GM12878 (cell line): Measurements from ENCODE around the gene OR2H1. TPM values are rescaled to one million over a fixed set of nuclear protein-coding genes. Genes with fewer than 3 reads are reported as not detected.

ENCODE experiments used
- ATAC-seq: fragments of 200-7000 bp; cut with Tn5 transposase; 3 replicates; pipeline ENCODE4 v1.9.1; 2020; ENCODE audit warnings: mild to moderate bottlenecking, moderate library complexity
- BruUV-seq: library from RNA; stranded (reverse); fragments of 400-500 nt; replicated peaks from 2 replicates; lab custom pipeline; 2021; lab: Mats Ljungman, UMichigan
- CTCF ChIA-PET: fragments of 300-600 bp; sonication (Branson Sonifier 250); formaldehyde crosslinking; extraction: SDS; loops from one replicate; lab custom pipeline; 2021; ENCODE audit warnings: inconsistent platforms; lab: Yijun Ruan, JAX
- POLR2A ChIA-PET: fragments of 350-600 bp; formaldehyde crosslinking; extraction: SDS; loops from one replicate; lab custom pipeline; 2021; ENCODE audit warnings: inconsistent platforms; lab: Charles Lee
- RAD21 ChIA-PET: fragments of 300-600 bp; sonication (Branson Sonifier 250); formaldehyde crosslinking; loops from one replicate; lab custom pipeline; 2023; ENCODE audit warnings: antibody characterized with exemption; ENCODE audit not compliant: unreplicated experiment; lab: Charles Lee
- SMC1A ChIA-PET: fragments of 300-600 bp; sonication (Branson Sonifier 250); formaldehyde crosslinking; loops from one replicate; lab custom pipeline; 2023; ENCODE audit not compliant: unreplicated experiment, uncharacterized antibody; lab: Charles Lee
- DNase-seq: peaks from one replicate; pipeline ENCODE4 v3.0.0-alpha.2; 2011; ENCODE audit warnings: low read depth, low spot score
- FAIRE-seq: peaks from 3 replicates; lab custom pipeline; 2011; peaks lifted over from hg19 to GRCh38; lab: Jason Lieb, UNC
- H2AFZ ChIP-seq: 2 replicates; pipeline ENCODE4 v1.6.0; 2011; ENCODE audit warnings: low read depth, low read length, control low read depth; ENCODE audit not compliant: control insufficient read depth
- H3K27ac ChIP-seq: 2 replicates; pipeline ENCODE4 v1.5.1; 2011; ENCODE audit warnings: control low read depth; ENCODE audit not compliant: control insufficient read depth, insufficient read depth
- H3K27me3 ChIP-seq, 2 experiments: replicated peaks in 1 of 2; 2 replicates each; pipeline versions ENCODE4 v1.6.0 to v1.6.1; 2011; ENCODE audit warnings: low read length in 1 of 2; ENCODE audit not compliant: control insufficient read depth in 2 of 2, insufficient read depth in 2 of 2
- H3K36me3 ChIP-seq, 2 experiments: 2 replicates each; pipeline ENCODE4 v1.5.1; 2011; ENCODE audit warnings: low read length in 1 of 2; ENCODE audit not compliant: control insufficient read depth in 2 of 2, insufficient read depth in 2 of 2
- H3K4me1 ChIP-seq: 2 replicates; pipeline ENCODE4 v1.6.1; 2011; ENCODE audit warnings: mild to moderate bottlenecking, low read length, moderate library complexity, mixed read lengths; ENCODE audit not compliant: control insufficient read depth, insufficient read depth
- H3K4me2 ChIP-seq: 2 replicates; pipeline ENCODE4 v1.6.0; 2011; ENCODE audit warnings: control low read depth; ENCODE audit not compliant: control insufficient read depth, insufficient read depth
- H3K4me3 ChIP-seq: fragments of 200-600 bp; sonication (generic); 2 replicates; pipeline ENCODE4 v1.5.1; 2016
- H3K79me2 ChIP-seq: 2 replicates; pipeline ENCODE4 v1.6.0; 2011; ENCODE audit warnings: low read length; ENCODE audit not compliant: control insufficient read depth, insufficient read depth
- H3K9ac ChIP-seq: 2 replicates; pipeline ENCODE4 v1.8.0; 2011; ENCODE audit warnings: low read length, control low read depth, mixed read lengths; ENCODE audit not compliant: control insufficient read depth, insufficient read depth
- H3K9me3 ChIP-seq: replicated peaks from 3 replicates; pipeline ENCODE4 v1.5.1; 2011; ENCODE audit warnings: mild to moderate bottlenecking, low read length; ENCODE audit not compliant: control insufficient read depth, insufficient read depth
- H4K20me1 ChIP-seq: 2 replicates; pipeline ENCODE4 v1.6.0; 2011; ENCODE audit not compliant: control insufficient read depth, insufficient read depth
- CREB1 ChIP-seq: IDR thresholded peaks from 2 replicates; pipeline ENCODE4 v1.6.1; 2012; ENCODE audit warnings: low read depth, mild to moderate bottlenecking, inconsistent platforms
- CREM ChIP-seq: IDR thresholded peaks from 2 replicates; pipeline ENCODE4 v1.6.1; 2014; ENCODE audit warnings: antibody characterized with exemption, low read depth
- FOS ChIP-seq: IDR thresholded peaks from 3 replicates; pipeline ENCODE4 v1.6.1; 2011; ENCODE audit warnings: borderline replicate concordance; ENCODE audit not compliant: insufficient read length; ENCODE audit errors: extremely low read depth
- HDAC2 ChIP-seq: fragments of 200-600 bp; sonication (generic); IDR thresholded peaks from 2 replicates; pipeline ENCODE4 v1.6.1; 2017
- MEF2A ChIP-seq: IDR thresholded peaks from 2 replicates; pipeline ENCODE4 v1.6.1; 2011; ENCODE audit warnings: low read depth, mild to moderate bottlenecking, low read length, moderate library complexity; ENCODE audit not compliant: insufficient read depth
- RBBP5 ChIP-seq: fragments of 200-600 bp; sonication (generic); conservative IDR thresholded peaks from 2 replicates; pipeline ENCODE4 v1.6.1; 2016
- SIN3A ChIP-seq: IDR thresholded peaks from 2 replicates; pipeline ENCODE4 v1.6.1; 2012; ENCODE audit warnings: low read depth, low read length, improper control_type of control experiment
- SMAD5 ChIP-seq: IDR thresholded peaks from 2 replicates; pipeline ENCODE4 v1.6.1; 2016; ENCODE audit warnings: antibody characterized with exemption, low read depth
- SMC3 ChIP-seq: IDR thresholded peaks from 2 replicates; pipeline ENCODE4 v1.6.1; 2011; ENCODE audit warnings: low read length, improper control_type of control experiment, borderline replicate concordance
- SREBF1 ChIP-seq: IDR thresholded peaks from 2 replicates; pipeline ENCODE4 v1.6.1; 2012; ENCODE audit warnings: mild to moderate bottlenecking, low read length
- SUZ12 ChIP-seq: fragments of 200-600 bp; sonication (generic); IDR thresholded peaks from one replicate; pipeline ENCODE4 v1.6.1; 2018; ENCODE audit warnings: antibody characterized with exemption, mild to moderate bottlenecking; ENCODE audit not compliant: unreplicated experiment
- WGBS: methylation state at CpG from one replicate; pipeline ENCODE4 v1.1.6; 2016; ENCODE audit warnings: low lambda C conversion rate; ENCODE audit not compliant: insufficient replicate concordance, insufficient coverage; ENCODE audit errors: missing lambda C conversion rate; 5-methylcytosine and 5-hydroxymethylcytosine counted together
- in situ Hi-C: fragments of 300-500 bp; cut with MboI; formaldehyde crosslinking; loops from 9 replicates; pipeline ENCODE4 v1.14.3; 2018; ENCODE audit warnings: mixed read lengths
- intact Hi-C: fragments of 100-400 bp; cut with micrococcal nuclease; formaldehyde crosslinking; loops from one replicate; pipeline ENCODE4 v1.14.2; 2022; ENCODE audit not compliant: unreplicated experiment
- polyA plus RNA-seq, 11 experiments: library from polyadenylated mRNA; depleted of rRNA in 4 of 11; unstranded in 6 of 11; stranded (reverse) in 5 of 11; fragments of >200 nt; fragmentation: Nextera tagmentation in 4 of 11; fragmentation: Illumina TruSeq in 1 of 11; extraction: Ambion mirVana in 4 of 11; extraction: Trizol in 1 of 11; gene quantifications; 1 replicate in 1 of 11; 2 replicates in 10 of 11; pipeline versions ENCODE4 v1.2.1 to v1.2.3, GENCODE V29; 2011 to 2016; ENCODE audit warnings: inconsistent platforms in 2 of 11, missing spikeins in 2 of 11, low read depth in 1 of 11
- total RNA-seq, 4 experiments: library from RNA; depleted of rRNA in 3 of 4; stranded (reverse); fragments of >200 nt in 3 of 4; fragmentation: Illumina TruSeq in 1 of 4; extraction: Trizol in 1 of 4; gene quantifications; 2 replicates each; pipeline versions ENCODE4 v1.2.1 to v1.2.3, GENCODE V29; 2013 to 2021
- TF ChIP-seq, protein P1 (sequence below): IDR thresholded peaks from 2 replicates; pipeline ENCODE4 v1.6.1; 2011; ENCODE audit warnings: borderline replicate concordance, low read depth, mild to moderate bottlenecking, moderate library complexity, low read length; ENCODE audit not compliant: insufficient read depth, poor library complexity, severe bottlenecking
- TF ChIP-seq, protein P2 (sequence below): fragments of 450-650 bp; conservative IDR thresholded peaks from 2 replicates; pipeline ENCODE4 v1.6.1; 2017; ENCODE audit warnings: mild to moderate bottlenecking, moderate library complexity
- TF ChIP-seq, protein P3 (sequence below): fragments of 450-650 bp; formaldehyde crosslinking; IDR thresholded peaks from 2 replicates; pipeline ENCODE4 v1.4.0; 2022; ENCODE audit warnings: mild to moderate bottlenecking, moderate library complexity
- TF ChIP-seq, protein P4 (sequence below): fragments of 450-650 bp; IDR thresholded peaks from 2 replicates; pipeline ENCODE4 v1.6.1; 2014; ENCODE audit warnings: mild to moderate bottlenecking

The OR2H1 gene
- total and polyA plus RNA-seq, 10 of the 15 experiments (the other 5 are each of a cell fraction or from before 2014, with no cell fraction given) = not detected

DNA sequence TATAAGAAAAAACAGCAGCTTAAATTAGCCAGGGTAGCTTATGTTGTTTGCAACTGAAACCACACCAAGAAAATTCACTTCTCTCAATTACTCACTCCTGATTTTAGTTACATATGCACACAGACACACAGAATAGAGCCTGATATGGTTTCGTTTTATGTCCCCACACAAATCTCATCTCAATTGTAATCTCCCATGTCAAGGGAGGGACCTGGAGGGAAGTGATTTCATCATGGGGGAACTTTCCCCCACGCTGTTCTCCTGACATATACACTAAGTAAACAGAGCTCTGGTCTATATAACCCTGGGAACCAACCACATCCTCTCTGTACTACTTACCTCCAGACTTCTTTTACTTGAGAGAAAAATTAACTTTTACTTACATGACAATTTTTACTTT lies 32.4 kb upstream of the OR2H1 start (continued):
- TF ChIP-seq, protein P1, sequence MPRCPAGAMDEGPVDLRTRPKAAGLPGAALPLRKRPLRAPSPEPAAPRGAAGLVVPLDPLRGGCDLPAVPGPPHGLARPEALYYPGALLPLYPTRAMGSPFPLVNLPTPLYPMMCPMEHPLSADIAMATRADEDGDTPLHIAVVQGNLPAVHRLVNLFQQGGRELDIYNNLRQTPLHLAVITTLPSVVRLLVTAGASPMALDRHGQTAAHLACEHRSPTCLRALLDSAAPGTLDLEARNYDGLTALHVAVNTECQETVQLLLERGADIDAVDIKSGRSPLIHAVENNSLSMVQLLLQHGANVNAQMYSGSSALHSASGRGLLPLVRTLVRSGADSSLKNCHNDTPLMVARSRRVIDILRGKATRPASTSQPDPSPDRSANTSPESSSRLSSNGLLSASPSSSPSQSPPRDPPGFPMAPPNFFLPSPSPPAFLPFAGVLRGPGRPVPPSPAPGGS = no peak

DNA sequence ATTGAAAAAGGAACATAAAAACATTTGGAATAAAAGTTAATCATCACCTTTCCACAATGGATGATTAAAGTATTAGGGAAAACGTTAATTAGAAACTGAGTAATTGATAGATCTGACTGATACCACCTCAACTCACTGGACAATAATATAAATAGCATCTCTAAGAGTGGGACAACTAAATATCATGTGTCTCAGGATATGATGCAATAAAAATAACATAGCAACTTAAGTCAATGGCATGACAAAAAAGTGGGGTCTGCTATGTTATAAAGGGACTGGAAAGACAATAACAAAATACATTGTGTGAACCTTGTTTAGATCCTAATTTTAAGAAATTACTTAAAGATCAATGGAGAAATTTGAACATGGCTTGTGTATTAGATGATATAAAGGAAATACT lies 31.9 kb upstream of the OR2H1 start:
- ChIA-PET CTCF (no interaction called here), POLR2A (no interaction called here)
- FAIRE-seq = no peak
- no peak for TF ChIP-seq SMAD5
- TF ChIP-seq CREB1 = no peak
- no peak for TF ChIP-seq SUZ12
- TF ChIP-seq, protein P2, sequence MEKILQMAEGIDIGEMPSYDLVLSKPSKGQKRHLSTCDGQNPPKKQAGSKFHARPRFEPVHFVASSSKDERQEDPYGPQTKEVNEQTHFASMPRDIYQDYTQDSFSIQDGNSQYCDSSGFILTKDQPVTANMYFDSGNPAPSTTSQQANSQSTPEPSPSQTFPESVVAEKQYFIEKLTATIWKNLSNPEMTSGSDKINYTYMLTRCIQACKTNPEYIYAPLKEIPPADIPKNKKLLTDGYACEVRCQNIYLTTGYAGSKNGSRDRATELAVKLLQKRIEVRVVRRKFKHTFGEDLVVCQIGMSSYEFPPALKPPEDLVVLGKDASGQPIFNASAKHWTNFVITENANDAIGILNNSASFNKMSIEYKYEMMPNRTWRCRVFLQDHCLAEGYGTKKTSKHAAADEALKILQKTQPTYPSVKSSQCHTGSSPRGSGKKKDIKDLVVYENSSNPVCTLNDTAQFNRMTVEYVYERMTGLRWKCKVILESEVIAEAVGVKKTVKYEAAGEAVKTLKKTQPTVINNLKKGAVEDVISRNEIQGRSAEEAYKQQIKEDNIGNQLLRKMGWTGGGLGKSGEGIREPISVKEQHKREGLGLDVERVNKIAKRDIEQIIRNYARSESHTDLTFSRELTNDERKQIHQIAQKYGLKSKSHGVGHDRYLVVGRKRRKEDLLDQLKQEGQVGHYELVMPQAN = no peak
- TF ChIP-seq SREBF1 = no peak
- TF ChIP-seq MEF2A = no peak
- TF ChIP-seq SMC3 = no peak
- TF ChIP-seq, protein P3, sequence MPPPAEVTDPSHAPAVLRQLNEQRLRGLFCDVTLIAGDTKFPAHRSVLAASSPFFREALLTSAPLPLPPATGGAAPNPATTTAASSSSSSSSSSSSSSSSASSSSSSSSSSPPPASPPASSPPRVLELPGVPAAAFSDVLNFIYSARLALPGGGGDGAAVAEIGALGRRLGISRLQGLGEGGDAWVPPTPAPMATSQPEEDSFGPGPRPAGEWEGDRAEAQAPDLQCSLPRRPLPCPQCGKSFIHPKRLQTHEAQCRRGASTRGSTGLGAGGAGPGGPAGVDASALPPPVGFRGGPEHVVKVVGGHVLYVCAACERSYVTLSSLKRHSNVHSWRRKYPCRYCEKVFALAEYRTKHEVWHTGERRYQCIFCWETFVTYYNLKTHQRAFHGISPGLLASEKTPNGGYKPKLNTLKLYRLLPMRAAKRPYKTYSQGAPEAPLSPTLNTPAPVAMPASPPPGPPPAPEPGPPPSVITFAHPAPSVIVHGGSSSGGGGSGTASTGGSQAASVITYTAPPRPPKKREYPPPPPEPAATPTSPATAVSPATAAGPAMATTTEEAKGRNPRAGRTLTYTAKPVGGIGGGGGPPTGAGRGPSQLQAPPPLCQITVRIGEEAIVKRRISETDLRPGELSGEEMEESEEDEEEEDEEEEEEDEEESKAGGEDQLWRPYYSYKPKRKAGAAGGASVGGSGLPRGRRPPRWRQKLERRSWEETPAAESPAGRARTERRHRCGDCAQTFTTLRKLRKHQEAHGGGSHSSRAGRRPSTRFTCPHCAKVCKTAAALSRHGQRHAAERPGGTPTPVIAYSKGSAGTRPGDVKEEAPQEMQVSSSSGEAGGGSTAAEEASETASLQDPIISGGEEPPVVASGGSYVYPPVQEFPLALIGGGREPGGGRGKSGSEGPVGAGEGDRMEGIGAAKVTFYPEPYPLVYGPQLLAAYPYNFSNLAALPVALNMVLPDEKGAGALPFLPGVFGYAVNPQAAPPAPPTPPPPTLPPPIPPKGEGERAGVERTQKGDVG (CRISPR knock-in tag) = no peak
- no peak for TF ChIP-seq HDAC2
- no peak for TF ChIP-seq FOS
- TF ChIP-seq CREM = no peak
- TF ChIP-seq, protein P4, sequence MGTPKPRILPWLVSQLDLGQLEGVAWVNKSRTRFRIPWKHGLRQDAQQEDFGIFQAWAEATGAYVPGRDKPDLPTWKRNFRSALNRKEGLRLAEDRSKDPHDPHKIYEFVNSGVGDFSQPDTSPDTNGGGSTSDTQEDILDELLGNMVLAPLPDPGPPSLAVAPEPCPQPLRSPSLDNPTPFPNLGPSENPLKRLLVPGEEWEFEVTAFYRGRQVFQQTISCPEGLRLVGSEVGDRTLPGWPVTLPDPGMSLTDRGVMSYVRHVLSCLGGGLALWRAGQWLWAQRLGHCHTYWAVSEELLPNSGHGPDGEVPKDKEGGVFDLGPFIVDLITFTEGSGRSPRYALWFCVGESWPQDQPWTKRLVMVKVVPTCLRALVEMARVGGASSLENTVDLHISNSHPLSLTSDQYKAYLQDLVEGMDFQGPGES = no peak
- no peak for TF ChIP-seq RBBP5
- no peak for TF ChIP-seq SIN3A

More for the DNA sequence above, 31.9 kb upstream of the OR2H1 start:
- Histone ChIP-seq H4K20me1 (no peaks in the 10 kb centered on the region), H3K4me1 (no peaks in the 10 kb centered on the region), H3K9ac (no peak overlapping the region), H3K9me3 (no peaks in the 10 kb centered on the region), H3K4me3 (no peak overlapping the region), H3K36me3 (no peaks in the 10 kb centered on the region), H3K27me3 (no peaks in the 10 kb centered on the region), H2AFZ (no peak overlapping the region), H3K79me2 (no peaks in the 10 kb centered on the region), H3K27ac (no peak overlapping the region), H3K4me2 (no peak overlapping the region)
- DNase-seq = no peak
- ChIA-PET RAD21 (no interaction called here), SMC1A (interaction anchor here (1.1 kb wide), 1 partner anchor 48 kb away, joined by 3 read pairs; no protein-coding TSS in a partner anchor)
- intact Hi-C loops = no loop called here
- BruUV-seq = no TSS peak
- in situ Hi-C loops = no loop called here
- no peak for ATAC-seq
- 6% methylated on average over 1 of the region's 1 CpG for WGBS
